ENCODE data around the gene VSIG8. TPM values are rescaled to one million over a fixed set of nuclear protein-coding genes. Genes with fewer than 3 reads are reported as not detected.

VSIG8 gene
- total and polyA plus RNA-seq, 2 donors (not counting 3 experiments of a cell fraction or from before 2014, with no cell fraction given): not detected

DNA sequence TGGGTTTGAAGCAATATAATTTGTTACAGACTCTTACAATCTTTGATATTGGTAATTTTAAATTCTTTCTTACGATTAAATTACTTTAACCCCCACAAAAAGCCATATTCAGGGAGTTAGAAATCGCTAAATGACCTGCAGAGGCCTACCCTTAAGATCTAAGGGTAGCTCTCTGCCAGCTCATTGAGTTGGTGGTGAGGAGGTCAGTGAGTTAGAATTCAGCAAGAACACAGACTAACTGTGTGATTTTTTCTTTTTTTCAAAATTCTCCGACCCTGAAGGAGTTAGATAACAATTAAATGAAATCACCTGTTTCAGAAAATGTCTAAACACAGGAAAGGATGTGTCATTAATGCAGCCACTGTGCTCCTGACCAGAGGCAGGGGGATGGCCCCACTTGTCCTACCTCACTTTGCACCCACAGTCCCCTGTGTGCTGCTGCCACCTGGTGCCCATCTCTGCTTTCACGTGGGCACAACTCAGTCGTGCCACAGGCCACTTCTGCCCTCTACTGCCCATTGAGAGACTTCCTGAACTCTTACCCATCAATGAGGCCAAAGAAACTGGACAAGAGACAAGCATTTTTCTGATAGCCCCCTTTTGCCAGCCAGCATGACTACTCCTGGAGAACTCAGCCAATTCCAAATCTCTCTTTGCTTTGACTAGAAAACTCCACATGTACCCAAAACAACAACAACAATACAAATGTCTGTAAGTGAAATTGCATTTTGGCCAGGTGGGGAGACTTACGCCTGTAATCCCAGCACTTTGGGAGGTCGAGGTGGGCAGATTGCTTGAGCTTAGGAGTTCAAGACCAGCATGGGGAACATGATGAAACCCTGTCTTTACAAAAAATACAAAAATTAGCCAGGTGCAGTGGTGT, 29.1 kb upstream of the VSIG8 start:
- Histone ChIP-seq H3K27me3 (ENCODE audit: control insufficient read depth in 2 of 2, insufficient read depth in 2 of 2, low read length in 2 of 2) (no peaks in the 10 kb centered on the region), H3K9me3 (replicated peaks; ENCODE audit: control insufficient read depth, insufficient read depth, low read length) (no peaks in the 10 kb centered on the region), H3K4me2 (ENCODE audit: insufficient read depth, low read length) (no peak overlapping the region), H3K9ac (replicated peaks; ENCODE audit: extremely low read depth, insufficient read depth, low read length) (no peak overlapping the region), H4K20me1 (replicated peaks; ENCODE audit: control insufficient read depth, extremely low read depth, insufficient read depth, low read length) (no peaks in the 10 kb centered on the region), H2AFZ (ENCODE audit: low read depth, low read length) (no peak overlapping the region), H3K4me1 (ENCODE audit: control insufficient read depth, extremely low read depth, insufficient read depth, low read length) (peaks cover 21% of the 10 kb centered on the region), H3K79me2 (ENCODE audit: control insufficient read depth, insufficient read depth, low read length) (no peaks in the 10 kb centered on the region), H3K27ac (ENCODE audit: insufficient read depth, low read depth, low read length) (peak overlapping the region; percentile 27), H3K36me3 (ENCODE audit: control insufficient read depth in 2 of 2, extremely low read depth in 1 of 2, insufficient read depth in 2 of 2, low read length in 2 of 2) (no peaks in the 10 kb centered on the region), H3K4me3 (replicated peaks in 1 of 3; ENCODE audit: insufficient read depth in 1 of 3, low read depth in 1 of 3, low read length in 3 of 3) (no peak overlapping the region), H3K9me1 (replicated peaks; ENCODE audit: control insufficient read depth, extremely low read depth, insufficient read depth, low read length) (no peaks in the 10 kb centered on the region)
- intact Hi-C loops (cut with micrococcal nuclease) (loop anchor here (1.0 to 2.0 kb wide), 11 partner anchors 32 to 759 kb away; partner anchors contain the start of gene DUSP23), dilution Hi-C loops (cut with MboI; ENCODE audit: extremely low pct_ligation_motif_present, low sequenced_read_pairs) (loop anchor here (5.0 kb wide), 1 partner anchor 94 kb away; no protein-coding TSS in a partner anchor)
- TF ChIP-seq, protein P1, sequence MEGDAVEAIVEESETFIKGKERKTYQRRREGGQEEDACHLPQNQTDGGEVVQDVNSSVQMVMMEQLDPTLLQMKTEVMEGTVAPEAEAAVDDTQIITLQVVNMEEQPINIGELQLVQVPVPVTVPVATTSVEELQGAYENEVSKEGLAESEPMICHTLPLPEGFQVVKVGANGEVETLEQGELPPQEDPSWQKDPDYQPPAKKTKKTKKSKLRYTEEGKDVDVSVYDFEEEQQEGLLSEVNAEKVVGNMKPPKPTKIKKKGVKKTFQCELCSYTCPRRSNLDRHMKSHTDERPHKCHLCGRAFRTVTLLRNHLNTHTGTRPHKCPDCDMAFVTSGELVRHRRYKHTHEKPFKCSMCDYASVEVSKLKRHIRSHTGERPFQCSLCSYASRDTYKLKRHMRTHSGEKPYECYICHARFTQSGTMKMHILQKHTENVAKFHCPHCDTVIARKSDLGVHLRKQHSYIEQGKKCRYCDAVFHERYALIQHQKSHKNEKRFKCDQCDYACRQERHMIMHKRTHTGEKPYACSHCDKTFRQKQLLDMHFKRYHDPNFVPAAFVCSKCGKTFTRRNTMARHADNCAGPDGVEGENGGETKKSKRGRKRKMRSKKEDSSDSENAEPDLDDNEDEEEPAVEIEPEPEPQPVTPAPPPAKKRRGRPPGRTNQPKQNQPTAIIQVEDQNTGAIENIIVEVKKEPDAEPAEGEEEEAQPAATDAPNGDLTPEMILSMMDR (IDR thresholded peaks at IDR 0.05; ENCODE audit: extremely low read depth in 1 of 2, insufficient read depth in 1 of 2, low read depth in 1 of 2, low read length in 2 of 2): peak; percentile 97 to 99
- TF ChIP-seq, protein P2, sequence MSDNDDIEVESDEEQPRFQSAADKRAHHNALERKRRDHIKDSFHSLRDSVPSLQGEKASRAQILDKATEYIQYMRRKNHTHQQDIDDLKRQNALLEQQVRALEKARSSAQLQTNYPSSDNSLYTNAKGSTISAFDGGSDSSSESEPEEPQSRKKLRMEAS (IDR thresholded peaks at IDR 0.05; ENCODE audit: insufficient read depth, insufficient read length): peak; percentile 68
- TF ChIP-seq EZH2 (IDR thresholded peaks at IDR 0.05; ENCODE audit: borderline replicate concordance, low read depth, low read length, severe bottlenecking) (no peak), GATA2 (IDR thresholded peaks at IDR 0.05; ENCODE audit: insufficient read depth, insufficient read length, low read depth, low read length) (peak; percentile 32), JUN (IDR thresholded peaks at IDR 0.05; ENCODE audit: borderline replicate concordance, insufficient read depth, insufficient read length, low read depth) (peak; percentile 21), FOS (IDR thresholded peaks at IDR 0.05; ENCODE audit: borderline replicate concordance, insufficient read depth, low read length) (peak; percentile 51), MYC (IDR thresholded peaks at IDR 0.05; ENCODE audit: low read depth, low read length) (peak; percentile 44), POLR2A (IDR thresholded peaks at IDR 0.05; ENCODE audit: low read depth, low read length) (no peak), POLR2AphosphoS5 (IDR thresholded peaks at IDR 0.05; ENCODE audit: insufficient read depth, low read depth, low read length) (peak; percentile 41)
- ChIA-PET POLR2A (interaction anchor here (1.1 kb wide), 1 partner anchor 89 kb away, joined by 3 read pairs; no protein-coding TSS in a partner anchor), CTCF (interaction anchor here (0.6 to 9.2 kb wide), 57 partner anchors 9 to 759 kb away, joined by 3 to 623 read pairs (median 5); partner anchors contain the start of genes CFAP45, DUSP23, FCRL6 and IGSF9)
- DNase-seq (ENCODE audit: low read depth, low spot score) (peak; percentile 95), FAIRE-seq (peak; percentile 95)
- BruUV-seq (replicated peaks): no TSS peak
